Measurements from ENCODE around the gene MAN1C1.

- TF ChIP-seq POLR2A (IDR thresholded peaks at IDR 0.05) (no peak), CTCF (IDR thresholded peaks at IDR 0.05) (no peak)
Observed at GRCh38 chr1:25616987-25617624, 515 bp downstream of the MAN1C1 start.
